ENCODE measurements around the gene FAM50A.
A peak's percentile ranks its signal among the peaks of the same experiment; 100 is the strongest.
"Not testable (repeated sequence)": the region's sequence is repeated elsewhere in the genome, so short reads cannot be mapped to it uniquely, and the experiment has no call there.

FAM50A gene

DNA sequence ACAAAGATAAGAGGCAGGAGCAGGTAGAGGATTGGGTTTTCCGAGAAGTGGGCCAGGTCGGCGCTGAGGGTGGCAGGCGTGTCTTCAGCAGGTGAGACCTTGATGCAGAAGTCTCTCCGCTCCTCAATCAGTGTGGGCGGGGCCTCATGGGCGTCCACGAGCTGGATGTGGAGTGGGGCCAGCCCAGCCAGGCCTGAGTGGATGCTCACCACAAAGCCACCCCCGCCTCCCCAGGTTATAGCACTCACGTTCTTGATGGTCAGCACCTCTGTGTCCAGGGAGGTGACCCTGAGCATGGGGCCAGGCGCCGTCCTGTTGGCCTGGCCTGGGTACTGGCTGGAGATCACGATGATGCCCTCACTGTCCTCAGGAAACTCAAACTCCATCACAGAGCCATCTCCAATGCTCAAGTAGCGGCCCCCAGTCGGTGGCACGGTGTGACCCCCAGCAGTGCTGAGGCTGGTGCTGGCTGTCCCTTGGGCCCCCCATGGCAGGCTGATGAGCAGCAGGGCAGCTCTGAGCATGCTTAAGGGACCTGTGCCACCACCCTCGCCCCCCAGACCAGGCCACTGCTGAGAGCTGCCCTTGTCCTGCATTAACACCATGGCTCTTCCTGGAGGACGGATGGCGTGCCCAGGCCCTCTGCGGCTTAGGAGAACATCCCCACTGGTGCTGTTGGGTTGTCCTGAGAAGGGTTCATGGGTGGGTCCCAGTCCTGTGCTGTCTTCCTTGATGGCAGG, 44.6 kb downstream of the FAM50A start:
- Histone ChIP-seq H3K9me3 (ENCODE audit: low read length) (no peaks in the 10 kb centered on the region), H3K4me1 (ENCODE audit: insufficient read depth, low read length) (peaks cover 5% of the 10 kb centered on the region), H3K36me3 (ENCODE audit: insufficient read depth, low read length) (no peaks in the 10 kb centered on the region), H3K27me3 (ENCODE audit: insufficient read depth, low read length) (peaks cover 2% of the 10 kb centered on the region), H2AFZ (ENCODE audit: low read depth, low read length) (no peak overlapping the region), H3K4me3 (ENCODE audit: low read length) (no peak overlapping the region)

DNA sequence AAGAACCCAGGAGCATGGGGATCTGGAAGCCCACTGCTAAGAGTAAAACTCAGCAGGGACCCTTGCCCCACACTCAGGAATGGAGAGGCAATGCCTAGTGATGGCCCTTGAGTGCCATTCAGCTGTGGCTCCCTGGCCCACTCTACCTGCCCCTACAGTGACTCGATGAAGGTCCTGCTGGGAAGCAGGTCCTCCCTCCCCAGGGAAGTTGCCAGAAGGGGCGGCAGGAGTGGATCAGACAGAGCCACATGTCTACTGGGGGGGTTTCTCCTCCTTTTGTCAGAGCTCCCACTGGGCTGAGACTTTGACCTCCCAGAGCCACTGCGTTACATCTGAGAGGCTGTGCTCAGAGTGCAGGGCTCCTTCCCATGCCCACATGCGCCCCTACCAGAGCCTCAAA, 45.2 kb downstream of the FAM50A start:
- H3K4me3 ChIP-seq (ENCODE audit: low read length): no peak overlapping the region
- no peak overlapping the region for H2AFZ ChIP-seq (ENCODE audit: low read depth, low read length)
- no peaks in the 10 kb centered on the region for H3K9me3 ChIP-seq (ENCODE audit: low read length)
- no peaks in the 10 kb centered on the region for H3K36me3 ChIP-seq (ENCODE audit: insufficient read depth, low read length)
- peaks cover 5% of the 10 kb centered on the region for H3K4me1 ChIP-seq (ENCODE audit: insufficient read depth, low read length)
- H3K27me3 ChIP-seq (ENCODE audit: insufficient read depth, low read length): peaks cover 2% of the 10 kb centered on the region

DNA sequence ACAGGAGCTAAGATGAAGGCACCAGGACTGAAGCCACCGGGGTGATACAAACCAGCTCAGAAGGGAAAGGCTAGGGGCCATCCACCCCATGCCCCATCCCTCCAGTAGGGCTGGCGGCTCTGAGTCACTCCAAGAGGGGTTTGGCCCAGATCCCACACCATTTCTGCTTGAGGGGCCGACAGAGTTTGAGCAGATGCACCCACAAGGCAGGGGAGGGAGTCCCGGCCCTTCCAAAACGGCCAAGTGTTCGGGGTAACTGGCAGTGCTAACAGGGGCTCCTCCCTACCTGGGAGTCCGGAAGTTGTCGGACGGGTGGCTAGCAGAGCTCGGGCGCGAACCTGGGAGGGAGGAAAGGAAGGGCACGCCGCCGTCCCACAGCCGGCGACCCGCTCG, 46.1 kb downstream of the FAM50A start:
- H3K27me3 ChIP-seq (ENCODE audit: insufficient read depth, low read length): peaks cover 2% of the 10 kb centered on the region
- peaks cover 5% of the 10 kb centered on the region for H3K4me1 ChIP-seq (ENCODE audit: insufficient read depth, low read length)
- no peaks in the 10 kb centered on the region for H3K36me3 ChIP-seq (ENCODE audit: insufficient read depth, low read length)
- no peaks in the 10 kb centered on the region for H3K9me3 ChIP-seq (ENCODE audit: low read length)
- peak overlapping the region; percentile 59 for H3K4me3 ChIP-seq (ENCODE audit: low read length)
- H2AFZ ChIP-seq (ENCODE audit: low read depth, low read length): no peak overlapping the region

DNA sequence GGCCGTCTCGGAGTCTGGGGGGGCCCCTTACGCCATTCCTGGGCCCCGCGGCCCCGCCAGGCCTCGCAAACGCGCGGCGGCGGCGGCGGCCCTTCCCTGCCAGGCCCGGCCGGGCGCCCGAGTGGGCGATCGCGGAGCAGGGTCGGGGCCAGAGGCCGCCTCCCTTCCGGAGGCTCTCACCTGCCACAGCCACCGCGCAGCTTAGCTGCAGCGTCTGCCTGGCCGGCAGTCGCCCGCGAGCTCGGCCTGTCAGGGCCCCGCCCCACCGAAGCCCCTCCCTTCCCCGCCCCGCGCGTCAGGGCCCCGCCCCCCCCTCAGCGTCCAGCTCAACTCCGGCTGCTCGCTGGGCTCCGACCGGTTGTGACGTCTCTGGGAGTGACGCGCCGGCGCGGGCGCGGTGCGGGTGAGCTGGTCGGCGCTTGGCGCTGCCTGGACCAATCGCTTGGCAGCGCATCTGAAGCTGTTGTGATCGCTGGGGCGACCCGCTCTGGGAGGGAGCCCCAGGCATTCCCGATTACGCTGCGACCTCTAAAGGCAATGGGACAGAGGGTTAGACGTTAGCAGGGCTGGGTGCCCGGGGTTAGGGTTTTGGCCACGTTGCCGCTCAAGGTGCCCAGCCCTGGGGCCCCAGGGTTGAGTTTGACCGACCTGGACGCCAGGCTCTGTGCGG, 46.6 kb downstream of the FAM50A start, which contains the start of gene SLC10A3:
Gene SLC10A3 (minus strand): TSS at position 216 of the 670 bp plus-strand sequence. CDS start 1,689 bp downstream, outside the sequence.
- no peaks in the 10 kb centered on the region for H3K9me3 ChIP-seq (ENCODE audit: low read length)
- peak within 1 kb of the TSS; percentile 67 for H3K4me3 ChIP-seq (ENCODE audit: low read length)
- H3K36me3 ChIP-seq (ENCODE audit: insufficient read depth, low read length): no peaks in the 10 kb centered on the region
- peak within 1 kb of the TSS; percentile 38 for H2AFZ ChIP-seq (ENCODE audit: low read depth, low read length)
- peaks cover 2% of the 10 kb centered on the region for H3K27me3 ChIP-seq (ENCODE audit: insufficient read depth, low read length)
- peaks cover 5% of the 10 kb centered on the region for H3K4me1 ChIP-seq (ENCODE audit: insufficient read depth, low read length)

DNA sequence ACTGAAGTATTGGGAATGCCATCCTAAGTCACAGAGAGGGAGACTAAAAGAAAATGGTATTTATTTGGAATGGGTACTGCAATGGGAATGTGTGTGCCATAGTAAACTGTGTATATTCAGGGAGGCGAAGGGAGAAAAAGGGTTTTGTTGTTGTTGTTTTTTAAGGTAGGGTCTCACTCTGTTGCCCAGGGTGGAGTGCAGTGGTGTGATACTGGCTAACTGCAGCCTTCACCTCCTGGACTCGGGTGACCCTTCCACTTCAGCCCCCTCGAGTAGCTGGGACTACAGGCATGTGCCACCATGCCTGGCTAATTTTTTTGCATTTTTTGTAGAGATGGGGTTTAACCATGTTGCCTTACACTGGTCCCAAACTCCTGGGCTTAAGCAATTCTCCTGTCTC, 50.8 kb downstream of the FAM50A start:
- Histone ChIP-seq H2AFZ (ENCODE audit: low read depth, low read length) (no peak overlapping the region), H3K36me3 (ENCODE audit: insufficient read depth, low read length) (no peaks in the 10 kb centered on the region), H3K4me3 (ENCODE audit: low read length) (no peak overlapping the region), H3K9me3 (ENCODE audit: low read length) (no peaks in the 10 kb centered on the region), H3K4me1 (ENCODE audit: insufficient read depth, low read length) (peaks cover under 1% of the 10 kb centered on the region), H3K27me3 (ENCODE audit: insufficient read depth, low read length) (peaks cover 2% of the 10 kb centered on the region)

DNA sequence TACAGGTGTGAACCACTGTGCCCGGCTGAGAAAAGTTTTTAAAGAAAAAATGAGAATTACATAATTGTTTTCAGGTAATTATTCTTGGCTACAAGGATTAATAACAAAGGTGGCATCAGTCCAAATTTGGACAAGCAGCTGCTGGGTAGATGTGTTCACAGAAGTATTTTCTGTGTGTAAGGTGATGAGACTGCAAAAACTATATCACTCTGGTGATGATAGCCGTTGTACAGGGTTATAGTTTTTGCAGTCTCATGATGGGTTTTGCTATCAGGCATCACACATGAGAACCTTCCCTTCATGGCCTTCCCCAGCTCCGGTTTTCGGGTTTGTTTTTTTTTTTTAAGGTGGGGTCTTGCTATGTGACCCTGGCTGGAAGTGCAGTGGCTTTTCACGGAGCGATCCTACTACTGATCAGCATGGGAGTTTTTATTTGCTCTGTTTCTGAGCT, 51.6 kb downstream of the FAM50A start:
- peaks cover 2% of the 10 kb centered on the region for H3K27me3 ChIP-seq (ENCODE audit: insufficient read depth, low read length)
- H3K9me3 ChIP-seq (ENCODE audit: low read length): no peaks in the 10 kb centered on the region
- no peak overlapping the region for H2AFZ ChIP-seq (ENCODE audit: low read depth, low read length)
- H3K4me1 ChIP-seq (ENCODE audit: insufficient read depth, low read length): no peaks in the 10 kb centered on the region
- no peaks in the 10 kb centered on the region for H3K36me3 ChIP-seq (ENCODE audit: insufficient read depth, low read length)
- H3K4me3 ChIP-seq (ENCODE audit: low read length): no peak overlapping the region

DNA sequence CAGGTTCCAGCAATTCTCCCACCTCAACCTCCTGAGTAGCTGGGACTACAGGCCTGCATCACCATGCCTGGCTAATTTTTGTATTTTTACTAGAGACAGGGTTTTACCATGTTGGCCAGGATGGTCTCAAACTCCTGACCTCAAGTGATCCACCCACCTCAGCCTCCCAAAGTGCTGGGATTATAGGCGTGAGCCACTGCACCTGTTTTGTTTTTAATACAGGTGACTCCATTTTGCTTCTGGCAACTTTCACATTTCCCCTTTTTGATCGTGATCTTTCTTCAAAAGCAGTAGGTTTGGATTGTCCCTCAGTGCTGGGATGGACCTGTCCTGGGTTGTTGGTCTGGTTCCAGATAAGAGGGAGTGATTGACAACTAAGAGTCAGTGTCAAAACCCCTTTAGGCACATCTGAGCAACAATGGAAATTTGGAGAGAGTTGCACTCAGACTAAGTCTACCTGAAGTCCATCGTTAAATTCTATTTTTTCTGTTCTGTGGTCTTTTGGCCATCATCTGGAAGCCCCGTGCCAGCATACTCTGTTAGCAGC, 52.7 kb downstream of the FAM50A start:
- not testable (repeated sequence) for H3K36me3 ChIP-seq (ENCODE audit: insufficient read depth, low read length)

More for the DNA sequence above, 52.7 kb downstream of the FAM50A start:
- not testable (repeated sequence) for H3K4me3 ChIP-seq (ENCODE audit: low read length); H3K27me3 ChIP-seq (ENCODE audit: insufficient read depth, low read length); H2AFZ ChIP-seq (ENCODE audit: low read depth, low read length); H3K9me3 ChIP-seq (ENCODE audit: low read length); H3K4me1 ChIP-seq (ENCODE audit: insufficient read depth, low read length)
